ENCODE data around the gene PDZD4.

PDZD4 gene

GRCh38 chrX:153877571-153878261 is 47.4 kb upstream of the PDZD4 start:
- Histone ChIP-seq H3K4me3 (ENCODE audit: low read depth, low read length) (no peak overlapping the region), H3K27ac (no peak overlapping the region), H3K27me3 (replicated peaks) (peaks cover 3% of the 10 kb centered on the region), H3K36me3 (replicated peaks) (no peaks in the 10 kb centered on the region)
- TF ChIP-seq, protein P1, sequence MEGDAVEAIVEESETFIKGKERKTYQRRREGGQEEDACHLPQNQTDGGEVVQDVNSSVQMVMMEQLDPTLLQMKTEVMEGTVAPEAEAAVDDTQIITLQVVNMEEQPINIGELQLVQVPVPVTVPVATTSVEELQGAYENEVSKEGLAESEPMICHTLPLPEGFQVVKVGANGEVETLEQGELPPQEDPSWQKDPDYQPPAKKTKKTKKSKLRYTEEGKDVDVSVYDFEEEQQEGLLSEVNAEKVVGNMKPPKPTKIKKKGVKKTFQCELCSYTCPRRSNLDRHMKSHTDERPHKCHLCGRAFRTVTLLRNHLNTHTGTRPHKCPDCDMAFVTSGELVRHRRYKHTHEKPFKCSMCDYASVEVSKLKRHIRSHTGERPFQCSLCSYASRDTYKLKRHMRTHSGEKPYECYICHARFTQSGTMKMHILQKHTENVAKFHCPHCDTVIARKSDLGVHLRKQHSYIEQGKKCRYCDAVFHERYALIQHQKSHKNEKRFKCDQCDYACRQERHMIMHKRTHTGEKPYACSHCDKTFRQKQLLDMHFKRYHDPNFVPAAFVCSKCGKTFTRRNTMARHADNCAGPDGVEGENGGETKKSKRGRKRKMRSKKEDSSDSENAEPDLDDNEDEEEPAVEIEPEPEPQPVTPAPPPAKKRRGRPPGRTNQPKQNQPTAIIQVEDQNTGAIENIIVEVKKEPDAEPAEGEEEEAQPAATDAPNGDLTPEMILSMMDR (IDR thresholded peaks at IDR 0.05; ENCODE audit: low read depth, low read length, missing control alignments): no peak
- no peak for DNase-seq
- in situ Hi-C loops (cut with HindIII; ENCODE audit: low pct_ligation_motif_present, low sequenced_read_pairs): no loop called here

- Histone ChIP-seq H3K27ac (no peak overlapping the region), H3K27me3 (replicated peaks) (peaks cover 3% of the 10 kb centered on the region), H3K36me3 (replicated peaks) (no peaks in the 10 kb centered on the region), H3K4me3 (ENCODE audit: low read depth, low read length) (no peak overlapping the region)
- no peak for DNase-seq
- in situ Hi-C loops (cut with HindIII; ENCODE audit: low pct_ligation_motif_present, low sequenced_read_pairs): no loop called here
- TF ChIP-seq, protein P1 (IDR thresholded peaks at IDR 0.05; ENCODE audit: low read depth, low read length, missing control alignments): no peak
These were observed 45.8 kb upstream of the PDZD4 start for GRCh38 chrX:153876112-153876491.

GRCh38 chrX:153875391-153876111 is 45.2 kb upstream of the PDZD4 start:
- peak; percentile 7 for DNase-seq
- H3K4me3 ChIP-seq (ENCODE audit: low read depth, low read length): no peak overlapping the region
- H3K27ac ChIP-seq: no peak overlapping the region
- TF ChIP-seq, protein P1 (IDR thresholded peaks at IDR 0.05; ENCODE audit: low read depth, low read length, missing control alignments): no peak
- peaks cover 3% of the 10 kb centered on the region for H3K27me3 ChIP-seq (replicated peaks)
- in situ Hi-C loops (cut with HindIII; ENCODE audit: low pct_ligation_motif_present, low sequenced_read_pairs): no loop called here
- H3K36me3 ChIP-seq (replicated peaks): no peaks in the 10 kb centered on the region

DNA sequence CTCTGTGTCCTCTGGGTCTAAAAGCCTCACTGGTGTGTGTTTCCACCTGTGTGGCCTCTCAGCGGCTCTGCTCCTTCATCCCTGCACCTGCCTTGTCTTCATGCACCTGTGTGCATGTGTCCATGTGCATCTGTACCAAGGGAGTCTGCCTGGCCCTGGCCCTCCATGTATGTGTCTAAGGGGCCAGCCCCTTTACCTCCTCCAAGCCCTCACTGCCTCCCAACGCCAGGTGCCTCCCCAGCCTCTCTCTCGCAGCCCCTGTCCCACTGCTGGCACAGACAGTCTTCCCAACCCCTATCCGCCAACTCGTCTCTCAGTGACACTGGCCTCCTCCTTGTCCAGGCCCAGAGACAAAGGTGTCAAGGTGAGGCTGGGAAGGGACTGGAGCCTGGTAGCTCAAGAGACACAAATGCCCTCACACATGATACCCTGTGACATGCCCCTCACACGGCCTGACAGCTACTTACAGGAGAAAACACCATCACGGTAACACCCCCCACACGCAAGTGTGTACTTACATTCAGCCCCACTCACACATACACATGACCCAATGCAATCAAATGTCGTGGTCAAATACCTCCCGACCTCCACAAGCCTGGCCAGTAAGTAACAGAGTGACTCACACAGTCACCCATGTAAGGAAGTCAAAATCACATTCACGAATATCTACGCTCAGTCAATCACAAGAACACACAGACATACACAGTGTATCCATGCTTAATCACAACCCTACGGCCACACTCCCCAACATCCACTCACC is 44.2 kb upstream of the PDZD4 start:
- Histone ChIP-seq H3K27ac (no peak overlapping the region), H3K36me3 (replicated peaks) (no peaks in the 10 kb centered on the region), H3K4me3 (ENCODE audit: low read depth, low read length) (no peak overlapping the region), H3K27me3 (replicated peaks) (peaks cover 2% of the 10 kb centered on the region)
- in situ Hi-C loops (cut with HindIII; ENCODE audit: low pct_ligation_motif_present, low sequenced_read_pairs): no loop called here
- DNase-seq: no peak
- TF ChIP-seq, protein P1 (IDR thresholded peaks at IDR 0.05; ENCODE audit: low read depth, low read length, missing control alignments): no peak

DNA sequence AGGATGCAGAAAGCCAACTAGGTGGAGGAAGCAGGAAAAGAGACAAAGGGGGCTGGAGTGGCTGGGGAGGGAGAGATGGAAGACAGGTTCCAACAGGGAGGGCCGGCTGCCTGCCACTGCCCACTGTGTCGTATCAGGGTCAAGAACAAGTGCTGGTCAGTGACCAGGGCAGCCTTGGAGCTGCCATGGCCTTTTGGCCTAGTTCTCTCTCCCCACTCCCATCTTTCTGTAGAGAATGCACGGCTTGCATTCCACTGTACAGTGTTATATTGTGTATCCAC is 43.7 kb upstream of the PDZD4 start:
- in situ Hi-C loops (cut with HindIII; ENCODE audit: low pct_ligation_motif_present, low sequenced_read_pairs): no loop called here
- no peak for DNase-seq
- no peaks in the 10 kb centered on the region for H3K36me3 ChIP-seq (replicated peaks)
- peaks cover 2% of the 10 kb centered on the region for H3K27me3 ChIP-seq (replicated peaks)
- TF ChIP-seq, protein P1 (IDR thresholded peaks at IDR 0.05; ENCODE audit: low read depth, low read length, missing control alignments): no peak
- no peak overlapping the region for H3K4me3 ChIP-seq (ENCODE audit: low read depth, low read length)
- no peak overlapping the region for H3K27ac ChIP-seq

Measured in brain microvascular endothelial cell (primary cell).